Lower leg skin (tissue), 4 donors: ENCODE results near the gene B4GALT6. TPM values are rescaled to one million over a fixed set of nuclear protein-coding genes. Genes with fewer than 3 reads are reported as not detected.

Experiments
- DNase-seq, 2 donors: peaks; one replicate each; pipeline ENCODE4 v3.0.0-alpha.2; 2019; ENCODE audit warnings: low spot score in 2 of 2
- H3K4me3 ChIP-seq: fragments of 200-600 bp; sonication (generic); 2 replicates; pipeline ENCODE4 v1.5.1; 2017; ENCODE audit warnings: mild to moderate bottlenecking, low read depth; ENCODE audit not compliant: poor library complexity, severe bottlenecking
- CTCF ChIP-seq, 3 donors: fragments of 450-650 bp; IDR thresholded peaks; one replicate each; pipeline ENCODE4 v1.5.1; 2016; ENCODE audit warnings: antibody characterized with exemption in 3 of 3, mild to moderate bottlenecking in 3 of 3, moderate library complexity in 2 of 3
- POLR2A ChIP-seq, 2 donors: fragments of 450-650 bp; IDR thresholded peaks; one replicate each; pipeline ENCODE4 v1.6.1; 2016 to 2017; ENCODE audit warnings: antibody characterized with exemption in 2 of 2, mild to moderate bottlenecking in 1 of 2, moderate library complexity in 1 of 2
- WGBS, 2 donors: methylation state at CpG; one replicate each; pipeline ENCODE4 v1.1.5; 2018; 5-methylcytosine and 5-hydroxymethylcytosine counted together
- intact Hi-C: fragments of 100-400 bp; cut with DNase I; formaldehyde crosslinking; loops from one replicate; pipeline ENCODE4 v1.15.0; 2023; ENCODE audit warnings: low total_unique reads
- total RNA-seq, 4 donors: library from RNA; depleted of rRNA; stranded (reverse); fragments of >200 nt; gene quantifications; one replicate each; pipeline ENCODE4 v1.1.0, GENCODE V29; 2016

The B4GALT6 gene
- total RNA-seq, 4 donors from 2014 or later: 1.3 to 2.1 (median 1.6) TPM

- H3K4me3 ChIP-seq: no peak overlapping the region
- WGBS, 2 donors: 75 to 79% methylated on average over 1 of the region's 1 CpG
- TF ChIP-seq CTCF (IDR thresholded peaks at IDR 0.05): no peak
- TF ChIP-seq POLR2A (IDR thresholded peaks at IDR 0.05): no peak
- intact Hi-C loops: loop anchor here (1.0 kb wide), 1 partner anchor 13 kb away; no protein-coding TSS in a partner anchor
- no peak for DNase-seq
These were observed 16.6 kb upstream of the B4GALT6 start for GRCh38 chr18:31700990-31701389.

GRCh38 chr18:31697351-31698298 is 13.2 kb upstream of the B4GALT6 start:
- intact Hi-C loops: no loop called here
- TF ChIP-seq CTCF (IDR thresholded peaks at IDR 0.05) (no peak), POLR2A (IDR thresholded peaks at IDR 0.05) (no peak)
- H3K4me3 ChIP-seq: no peak overlapping the region
- WGBS, 2 donors: 80 to 89% methylated on average over 6 of the region's 6 CpGs
- DNase-seq: no peak

GRCh38 chr18:31695989-31696388 is 11.6 kb upstream of the B4GALT6 start:
- 83 to 86% methylated on average over 3 of the region's 3 CpGs for WGBS, 2 donors
- intact Hi-C loops: no loop called here
- no peak for TF ChIP-seq CTCF (IDR thresholded peaks at IDR 0.05)
- TF ChIP-seq POLR2A (IDR thresholded peaks at IDR 0.05): no peak
- no peak overlapping the region for H3K4me3 ChIP-seq
- no peak for DNase-seq

GRCh38 chr18:31694297-31694696 is 9.9 kb upstream of the B4GALT6 start:
- TF ChIP-seq POLR2A (IDR thresholded peaks at IDR 0.05) (no peak), CTCF (IDR thresholded peaks at IDR 0.05) (no peak)
- intact Hi-C loops: no loop called here
- 91 to 96% methylated on average over 2 of the region's 2 CpGs for WGBS, 2 donors
- DNase-seq: no peak
- H3K4me3 ChIP-seq: no peak overlapping the region

GRCh38 chr18:31688606-31689005 is 4.2 kb upstream of the B4GALT6 start:
- H3K4me3 ChIP-seq: no peak overlapping the region
- DNase-seq: no peak
- 34 to 50% methylated on average over 2 of the region's 2 CpGs for WGBS, 2 donors
- TF ChIP-seq POLR2A (IDR thresholded peaks at IDR 0.05) (no peak), CTCF (IDR thresholded peaks at IDR 0.05) (no peak)
- intact Hi-C loops: loop anchor here (1.0 kb wide), 1 partner anchor 13 kb away; no protein-coding TSS in a partner anchor
